ENCODE data around the gene AGPAT4.

Gene AGPAT4

GRCh38 chr6:161166176-161166575 lies 107.7 kb downstream of the AGPAT4 start:
- H3K36me3 Mint-ChIP-seq: no peaks in the 10 kb centered on the region
- no peak for ATAC-seq
- peaks cover 14% of the 10 kb centered on the region for H3K4me1 Mint-ChIP-seq
- no peak overlapping the region for H3K4me3 Mint-ChIP-seq
- DNase-seq (ENCODE audit: low spot score in 2 of 2): no peak
- H3K27ac Mint-ChIP-seq: peak overlapping the region; percentile 61
- no peaks in the 10 kb centered on the region for H3K9me3 Mint-ChIP-seq

DNA sequence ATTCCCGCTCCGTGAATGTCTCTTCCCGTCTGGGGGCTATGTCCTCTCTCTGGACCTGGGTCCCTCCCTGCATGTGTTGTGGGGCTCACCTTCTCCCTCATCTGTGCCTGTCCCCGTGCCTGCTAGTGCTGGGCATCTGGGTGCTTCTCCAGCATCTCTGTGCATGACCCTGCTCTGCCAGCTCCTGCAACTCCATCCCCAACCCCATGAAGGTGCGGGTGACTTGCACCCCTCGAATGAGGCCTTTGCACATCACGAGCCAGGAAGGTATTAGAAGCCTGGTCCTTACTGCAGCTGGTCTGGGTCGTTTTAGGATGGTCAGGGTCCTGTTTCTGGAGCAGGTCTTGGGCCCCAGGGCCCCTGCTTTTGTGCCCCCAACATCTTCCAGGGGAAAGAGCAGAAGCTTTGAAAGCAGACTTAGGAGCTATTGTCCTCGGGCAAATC lies 109.7 kb downstream of the AGPAT4 start:
- H3K27ac Mint-ChIP-seq: peak overlapping the region; percentile 63
- no peak overlapping the region for H3K4me3 Mint-ChIP-seq
- no peaks in the 10 kb centered on the region for H3K4me1 Mint-ChIP-seq

DNA sequence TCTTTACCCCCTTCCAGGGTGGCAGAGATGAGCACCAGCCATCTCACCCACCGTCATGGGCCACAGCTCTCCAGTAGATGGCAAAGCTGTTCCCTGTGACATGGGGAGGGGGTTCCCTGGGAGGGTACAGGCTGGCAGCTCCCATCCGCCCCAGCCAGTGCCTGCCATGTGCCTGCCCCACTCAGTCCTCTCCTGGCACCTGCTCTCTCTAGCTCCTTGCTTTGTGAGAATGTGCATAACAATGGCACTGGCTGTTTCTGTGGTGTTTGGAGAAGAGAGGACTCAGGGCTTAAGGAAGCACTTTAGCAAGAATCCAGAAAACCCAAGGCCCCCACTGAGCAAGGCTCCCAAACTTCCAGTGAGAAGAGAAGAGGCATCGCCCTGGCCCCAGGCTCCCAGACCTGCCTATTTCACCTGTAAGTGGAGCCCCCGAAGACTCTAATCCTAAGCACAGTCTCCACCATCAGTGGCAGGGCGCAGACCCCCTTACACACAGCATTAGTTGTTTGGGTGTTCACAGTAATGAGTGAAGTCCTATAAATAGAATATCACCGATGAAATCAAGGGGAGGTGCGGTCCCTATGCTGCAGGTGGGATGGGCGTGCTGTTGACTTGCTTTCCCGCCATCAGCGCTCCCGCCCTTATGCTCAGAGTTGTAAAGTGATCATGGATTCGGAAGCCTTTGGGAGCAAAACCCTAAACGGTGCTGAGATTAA lies 110.2 kb downstream of the AGPAT4 start:
- H3K4me1 Mint-ChIP-seq: no peaks in the 10 kb centered on the region
- no peak overlapping the region for H3K4me3 Mint-ChIP-seq
- no peak for ATAC-seq

More for the DNA sequence above, 109.7 kb downstream of the AGPAT4 start:
- no peak for ATAC-seq
- no peak for DNase-seq (ENCODE audit: low spot score in 2 of 2)
- Mint-ChIP-seq H3K9me3 (no peaks in the 10 kb centered on the region), H3K36me3 (peaks cover 6% of the 10 kb centered on the region)

DNA sequence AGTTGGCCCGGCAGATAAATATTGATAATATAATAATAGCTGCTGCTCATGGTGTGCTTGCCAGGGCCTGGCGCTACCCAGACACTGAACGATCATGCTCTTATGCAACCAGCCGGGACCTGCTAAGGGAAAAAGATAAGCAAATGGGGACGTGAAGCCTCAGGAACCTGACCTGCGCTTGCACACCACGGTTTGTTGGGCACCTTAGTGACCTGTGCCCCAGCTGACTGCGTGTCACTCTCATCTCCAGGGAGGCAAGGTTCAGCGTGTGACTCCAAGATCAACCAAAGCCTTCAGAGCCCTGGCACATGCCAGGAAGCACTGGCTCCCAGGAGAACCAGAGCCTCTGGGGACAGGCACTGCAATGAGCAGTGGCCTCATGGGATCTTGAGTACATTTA lies 111.1 kb downstream of the AGPAT4 start:
- H3K4me3 Mint-ChIP-seq: no peak overlapping the region
- no peaks in the 10 kb centered on the region for H3K4me1 Mint-ChIP-seq
- DNase-seq (ENCODE audit: low spot score in 2 of 2): no peak
- ATAC-seq: no peak
- no peak overlapping the region for H3K27ac Mint-ChIP-seq
- peaks cover 11% of the 10 kb centered on the region for H3K36me3 Mint-ChIP-seq
- no peaks in the 10 kb centered on the region for H3K9me3 Mint-ChIP-seq

More for the DNA sequence above, 110.2 kb downstream of the AGPAT4 start:
- no peak for DNase-seq (ENCODE audit: low spot score in 2 of 2)
- Mint-ChIP-seq H3K9me3 (no peaks in the 10 kb centered on the region), H3K36me3 (peaks cover 6% of the 10 kb centered on the region), H3K27ac (no peak overlapping the region)

- Mint-ChIP-seq H3K4me3 (no peak overlapping the region), H3K27ac (no peak overlapping the region), H3K9me3 (peaks cover under 1% of the 10 kb centered on the region), H3K4me1 (no peaks in the 10 kb centered on the region), H3K36me3 (peaks cover 11% of the 10 kb centered on the region)
- ATAC-seq: no peak
- DNase-seq (ENCODE audit: low spot score in 2 of 2): no peak
Observed at GRCh38 chr6:161161889-161162624, 111.8 kb downstream of the AGPAT4 start.

- ATAC-seq (no peak), DNase-seq (ENCODE audit: low spot score in 2 of 2) (no peak)
- no peaks in the 10 kb centered on the region for H3K4me1 Mint-ChIP-seq
- peaks cover 2% of the 10 kb centered on the region for H3K9me3 Mint-ChIP-seq
- peaks cover 11% of the 10 kb centered on the region for H3K36me3 Mint-ChIP-seq
- H3K27ac Mint-ChIP-seq: no peak overlapping the region
- H3K4me3 Mint-ChIP-seq: no peak overlapping the region
Observed at GRCh38 chr6:161161121-161161520, 112.7 kb downstream of the AGPAT4 start.

- Mint-ChIP-seq H3K4me3 (no peak overlapping the region), H3K27ac (no peak overlapping the region), H3K36me3 (peaks cover 5% of the 10 kb centered on the region), H3K9me3 (peaks cover 2% of the 10 kb centered on the region), H3K4me1 (peaks cover 5% of the 10 kb centered on the region)
- DNase-seq (ENCODE audit: low spot score in 2 of 2): no peak
- no peak for ATAC-seq
Observed at GRCh38 chr6:161154796-161155335, 119.0 kb downstream of the AGPAT4 start.

DNA sequence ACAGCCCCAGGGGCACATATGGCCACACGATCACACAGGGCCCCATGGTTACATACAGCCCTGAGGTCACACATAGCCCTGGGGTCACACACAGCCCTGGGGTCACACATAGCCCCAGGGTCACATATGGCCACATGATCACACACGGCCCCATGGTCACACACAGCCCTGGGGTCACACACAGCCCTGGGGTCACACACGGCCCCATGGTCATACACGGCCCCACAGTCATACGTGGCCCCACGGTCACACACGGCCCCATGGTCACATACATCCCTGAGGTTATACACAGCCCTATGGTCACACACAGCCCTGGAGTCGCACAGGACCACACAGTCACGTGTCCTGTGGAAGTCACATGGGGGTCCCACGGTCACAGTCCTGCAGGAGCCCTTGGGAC lies 120.1 kb downstream of the AGPAT4 start:
- Mint-ChIP-seq H3K27ac (no peak overlapping the region), H3K36me3 (peaks cover 5% of the 10 kb centered on the region), H3K4me3 (no peak overlapping the region)

GRCh38 chr6:161152907-161153662 lies 120.8 kb downstream of the AGPAT4 start:
- peaks cover 5% of the 10 kb centered on the region for H3K4me1 Mint-ChIP-seq
- DNase-seq (ENCODE audit: low spot score in 2 of 2) (no peak), ATAC-seq (peak; percentile 50)
- H3K27ac Mint-ChIP-seq: peak overlapping the region; percentile 84
- peaks cover 2% of the 10 kb centered on the region for H3K36me3 Mint-ChIP-seq
- H3K4me3 Mint-ChIP-seq: no peak overlapping the region
- peaks cover 2% of the 10 kb centered on the region for H3K9me3 Mint-ChIP-seq

More for the DNA sequence above, 120.1 kb downstream of the AGPAT4 start:
- Mint-ChIP-seq H3K4me1 (peaks cover 5% of the 10 kb centered on the region), H3K9me3 (peaks cover 2% of the 10 kb centered on the region)
- ATAC-seq: no peak
- no peak for DNase-seq (ENCODE audit: low spot score in 2 of 2)

DNA sequence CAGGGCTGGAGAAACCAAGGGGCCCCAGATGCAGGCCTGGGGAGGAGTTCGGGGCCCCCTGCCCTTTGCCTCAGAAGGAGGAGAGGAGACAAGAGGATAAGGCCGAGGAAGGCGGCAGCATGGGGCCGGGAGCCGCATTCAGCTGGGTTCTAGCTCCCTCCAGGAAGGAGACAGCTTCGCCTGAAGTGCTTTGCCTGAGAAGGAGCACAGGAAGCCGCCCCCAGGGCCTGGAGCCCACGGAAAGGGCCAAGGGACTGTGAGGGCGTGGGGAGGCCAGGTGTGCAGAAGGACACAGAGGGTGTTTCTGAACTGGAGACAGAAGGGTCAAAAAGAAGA lies 121.4 kb downstream of the AGPAT4 start:
- Mint-ChIP-seq H3K27ac (peak overlapping the region; percentile 84), H3K36me3 (no peaks in the 10 kb centered on the region), H3K9me3 (peaks cover 2% of the 10 kb centered on the region), H3K4me3 (no peak overlapping the region), H3K4me1 (peaks cover 5% of the 10 kb centered on the region)
- DNase-seq (ENCODE audit: low spot score in 2 of 2) (no peak), ATAC-seq (no peak)

- peaks cover under 1% of the 10 kb centered on the region for H3K9me3 Mint-ChIP-seq
- peaks cover 5% of the 10 kb centered on the region for H3K4me1 Mint-ChIP-seq
- H3K27ac Mint-ChIP-seq: peak overlapping the region; percentile 84
- H3K4me3 Mint-ChIP-seq: no peak overlapping the region
- H3K36me3 Mint-ChIP-seq: no peaks in the 10 kb centered on the region
- DNase-seq (ENCODE audit: low spot score in 2 of 2) (no peak), ATAC-seq (no peak)
Observed at GRCh38 chr6:161151660-161152526, 122.0 kb downstream of the AGPAT4 start.

DNA sequence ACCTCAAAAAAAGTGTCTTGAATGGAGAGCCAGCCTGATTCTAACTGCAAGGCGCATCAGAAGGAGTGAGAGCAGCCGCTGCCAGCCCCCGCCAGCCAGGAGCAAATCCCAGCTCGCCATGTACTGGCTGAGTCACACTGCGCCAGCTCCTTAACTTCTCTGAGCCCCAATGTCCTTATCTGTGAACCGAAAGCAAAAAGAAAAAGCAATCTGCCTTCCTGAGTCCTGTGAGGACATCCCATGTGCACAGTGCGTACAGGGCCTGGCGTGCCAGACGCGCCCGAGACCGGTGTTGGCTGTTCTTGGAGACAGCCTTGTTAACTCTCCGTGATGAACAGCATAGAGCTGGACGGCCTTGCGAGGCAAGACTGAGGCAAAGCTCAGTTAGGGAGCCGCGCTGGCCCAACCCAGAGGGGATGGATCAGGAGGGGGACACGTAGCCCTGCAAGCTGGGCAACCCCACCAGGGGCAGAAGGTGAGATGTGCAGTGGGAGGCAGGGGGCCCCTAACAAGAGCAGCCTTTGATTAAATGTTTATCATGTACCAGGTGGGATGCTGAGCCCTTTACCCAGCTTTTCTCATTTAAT lies 122.7 kb downstream of the AGPAT4 start:
- H3K4me3 Mint-ChIP-seq: no peak overlapping the region
- H3K9me3 Mint-ChIP-seq: no peaks in the 10 kb centered on the region
- peak overlapping the region; percentile 84 for H3K27ac Mint-ChIP-seq
- H3K4me1 Mint-ChIP-seq: peaks cover 5% of the 10 kb centered on the region
- no peaks in the 10 kb centered on the region for H3K36me3 Mint-ChIP-seq
- ATAC-seq: no peak
- DNase-seq (ENCODE audit: low spot score in 2 of 2): no peak

- Mint-ChIP-seq H3K4me3 (no peak overlapping the region), H3K4me1 (peaks cover 5% of the 10 kb centered on the region), H3K9me3 (no peaks in the 10 kb centered on the region), H3K27ac (no peak overlapping the region), H3K36me3 (no peaks in the 10 kb centered on the region)
- DNase-seq (ENCODE audit: low spot score in 2 of 2) (no peak), ATAC-seq (no peak)
Observed at GRCh38 chr6:161150566-161150965, 123.3 kb downstream of the AGPAT4 start.

DNA sequence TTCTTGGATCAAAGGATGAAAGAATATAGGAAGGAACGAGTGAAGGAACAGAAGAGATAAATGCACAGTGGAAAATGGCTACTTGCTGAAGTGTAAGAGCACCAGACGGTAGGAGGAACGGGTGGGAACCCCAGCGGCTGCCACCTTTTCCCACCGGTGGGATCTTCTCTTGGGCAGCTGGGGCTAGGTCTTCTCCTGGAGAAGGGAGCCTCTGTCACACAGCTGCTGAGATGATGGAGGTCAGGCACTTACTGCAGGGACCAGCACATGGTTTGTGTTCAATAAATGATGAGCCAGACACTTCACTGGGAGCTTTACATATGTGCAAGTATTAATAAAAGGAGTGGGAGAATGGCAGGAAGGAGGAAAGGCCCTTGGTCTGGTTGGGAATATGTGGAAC lies 123.7 kb downstream of the AGPAT4 start:
- ATAC-seq (no peak), DNase-seq (ENCODE audit: low spot score in 2 of 2) (no peak)
- Mint-ChIP-seq H3K27ac (peak overlapping the region; percentile 3), H3K9me3 (no peaks in the 10 kb centered on the region), H3K4me1 (peaks cover 5% of the 10 kb centered on the region), H3K4me3 (no peak overlapping the region), H3K36me3 (no peaks in the 10 kb centered on the region)

All from stimulated activated effector memory CD8-positive, alpha-beta T cell treated with anti-CD3 and anti-CD28 coated beads, Interleukin-12 subunit alpha, Interleukin-12 subunit beta, amount 100 ng/mL, for 72 hours (primary cell).